Measurements from ENCODE around the gene ALOX5AP.
"Not testable (repeated sequence)": the region's sequence is repeated elsewhere in the genome, so short reads cannot be mapped to it uniquely, and the experiment has no call there.

The ALOX5AP gene

GRCh38 chr13:30742901-30743300 is 7.6 kb downstream of the ALOX5AP start:
- Histone ChIP-seq H3K4me3 (ENCODE audit: low read length) (no peak overlapping the region), H3K27me3 (ENCODE audit: control insufficient read depth, insufficient read depth, low read length) (no peaks in the 10 kb centered on the region), H3K9me3 (ENCODE audit: control insufficient read depth, low read depth, low read length) (no peaks in the 10 kb centered on the region), H3K36me3 (ENCODE audit: control insufficient read depth, low read depth, low read length) (no peaks in the 10 kb centered on the region), H3K27ac (ENCODE audit: low read length) (no peak overlapping the region), H3K9ac (ENCODE audit: low read length) (no peak overlapping the region), H3K4me1 (ENCODE audit: control insufficient read depth, low read depth, low read length) (peaks cover 3% of the 10 kb centered on the region)

- no peak overlapping the region for H3K27ac ChIP-seq (ENCODE audit: low read length)
- H3K9me3 ChIP-seq (ENCODE audit: control insufficient read depth, low read depth, low read length), result no peaks in the 10 kb centered on the region
- no peaks in the 10 kb centered on the region for H3K36me3 ChIP-seq (ENCODE audit: control insufficient read depth, low read depth, low read length)
- H3K27me3 ChIP-seq (ENCODE audit: control insufficient read depth, insufficient read depth, low read length), result no peaks in the 10 kb centered on the region
- peaks cover 3% of the 10 kb centered on the region for H3K4me1 ChIP-seq (ENCODE audit: control insufficient read depth, low read depth, low read length)
- no peak overlapping the region for H3K9ac ChIP-seq (ENCODE audit: low read length)
- no peak overlapping the region for H3K4me3 ChIP-seq (ENCODE audit: low read length)
These were observed 8.1 kb downstream of the ALOX5AP start for GRCh38 chr13:30743319-30744055.

GRCh38 chr13:30744056-30744680 is 8.8 kb downstream of the ALOX5AP start:
- Histone ChIP-seq H3K9ac (ENCODE audit: low read length) (no peak overlapping the region), H3K9me3 (ENCODE audit: control insufficient read depth, low read depth, low read length) (no peaks in the 10 kb centered on the region), H3K4me3 (ENCODE audit: low read length) (no peak overlapping the region), H3K4me1 (ENCODE audit: control insufficient read depth, low read depth, low read length) (peaks cover 3% of the 10 kb centered on the region), H3K27ac (ENCODE audit: low read length) (no peak overlapping the region), H3K36me3 (ENCODE audit: control insufficient read depth, low read depth, low read length) (no peaks in the 10 kb centered on the region), H3K27me3 (ENCODE audit: control insufficient read depth, insufficient read depth, low read length) (no peaks in the 10 kb centered on the region)

- Histone ChIP-seq H3K27me3 (ENCODE audit: control insufficient read depth, insufficient read depth, low read length) (no peaks in the 10 kb centered on the region), H3K27ac (ENCODE audit: low read length) (no peak overlapping the region), H3K36me3 (ENCODE audit: control insufficient read depth, low read depth, low read length) (no peaks in the 10 kb centered on the region), H3K4me1 (ENCODE audit: control insufficient read depth, low read depth, low read length) (peaks cover 3% of the 10 kb centered on the region), H3K9me3 (ENCODE audit: control insufficient read depth, low read depth, low read length) (no peaks in the 10 kb centered on the region), H3K9ac (ENCODE audit: low read length) (no peak overlapping the region), H3K4me3 (ENCODE audit: low read length) (no peak overlapping the region)
These were observed 9.3 kb downstream of the ALOX5AP start for GRCh38 chr13:30744681-30745077.

- H3K27me3 ChIP-seq (ENCODE audit: control insufficient read depth, insufficient read depth, low read length), result no peaks in the 10 kb centered on the region
- H3K4me3 ChIP-seq (ENCODE audit: low read length), result no peak overlapping the region
- H3K36me3 ChIP-seq (ENCODE audit: control insufficient read depth, low read depth, low read length), result no peaks in the 10 kb centered on the region
- H3K27ac ChIP-seq (ENCODE audit: low read length), result no peak overlapping the region
- H3K4me1 ChIP-seq (ENCODE audit: control insufficient read depth, low read depth, low read length), result peaks cover 3% of the 10 kb centered on the region
- no peak overlapping the region for H3K9ac ChIP-seq (ENCODE audit: low read length)
- H3K9me3 ChIP-seq (ENCODE audit: control insufficient read depth, low read depth, low read length), result no peaks in the 10 kb centered on the region
These were observed 10.8 kb downstream of the ALOX5AP start for GRCh38 chr13:30745906-30746686.

- Histone ChIP-seq H3K36me3 (ENCODE audit: control insufficient read depth, low read depth, low read length) (no peaks in the 10 kb centered on the region), H3K9ac (ENCODE audit: low read length) (no peak overlapping the region), H3K27ac (ENCODE audit: low read length) (no peak overlapping the region), H3K27me3 (ENCODE audit: control insufficient read depth, insufficient read depth, low read length) (no peaks in the 10 kb centered on the region), H3K9me3 (ENCODE audit: control insufficient read depth, low read depth, low read length) (no peaks in the 10 kb centered on the region), H3K4me1 (ENCODE audit: control insufficient read depth, low read depth, low read length) (peaks cover 3% of the 10 kb centered on the region), H3K4me3 (ENCODE audit: low read length) (no peak overlapping the region)
These were observed 11.4 kb downstream of the ALOX5AP start for GRCh38 chr13:30746791-30747190.

- H3K4me3 ChIP-seq (ENCODE audit: low read length); H3K27me3 ChIP-seq (ENCODE audit: control insufficient read depth, insufficient read depth, low read length); H3K9ac ChIP-seq (ENCODE audit: low read length); H3K9me3 ChIP-seq (ENCODE audit: control insufficient read depth, low read depth, low read length); H3K4me1 ChIP-seq (ENCODE audit: control insufficient read depth, low read depth, low read length); H3K27ac ChIP-seq (ENCODE audit: low read length); H3K36me3 ChIP-seq (ENCODE audit: control insufficient read depth, low read depth, low read length): not testable (repeated sequence)
These were observed 12.5 kb downstream of the ALOX5AP start for GRCh38 chr13:30747845-30748244.

GRCh38 chr13:30748717-30749116 is 13.4 kb downstream of the ALOX5AP start:
- peaks cover 3% of the 10 kb centered on the region for H3K4me1 ChIP-seq (ENCODE audit: control insufficient read depth, low read depth, low read length)
- no peaks in the 10 kb centered on the region for H3K36me3 ChIP-seq (ENCODE audit: control insufficient read depth, low read depth, low read length)
- H3K27me3 ChIP-seq (ENCODE audit: control insufficient read depth, insufficient read depth, low read length), result no peaks in the 10 kb centered on the region
- H3K9me3 ChIP-seq (ENCODE audit: control insufficient read depth, low read depth, low read length), result no peaks in the 10 kb centered on the region
- no peak overlapping the region for H3K4me3 ChIP-seq (ENCODE audit: low read length)
- H3K27ac ChIP-seq (ENCODE audit: low read length), result no peak overlapping the region
- H3K9ac ChIP-seq (ENCODE audit: low read length), result no peak overlapping the region

GRCh38 chr13:30750036-30750435 is 14.7 kb downstream of the ALOX5AP start:
- Histone ChIP-seq H3K9ac (ENCODE audit: low read length) (no peak overlapping the region), H3K4me1 (ENCODE audit: control insufficient read depth, low read depth, low read length) (no peaks in the 10 kb centered on the region), H3K27ac (ENCODE audit: low read length) (no peak overlapping the region), H3K36me3 (ENCODE audit: control insufficient read depth, low read depth, low read length) (no peaks in the 10 kb centered on the region), H3K9me3 (ENCODE audit: control insufficient read depth, low read depth, low read length) (no peaks in the 10 kb centered on the region), H3K27me3 (ENCODE audit: control insufficient read depth, insufficient read depth, low read length) (no peaks in the 10 kb centered on the region), H3K4me3 (ENCODE audit: low read length) (no peak overlapping the region)

- no peaks in the 10 kb centered on the region for H3K27me3 ChIP-seq (ENCODE audit: control insufficient read depth, insufficient read depth, low read length)
- no peaks in the 10 kb centered on the region for H3K9me3 ChIP-seq (ENCODE audit: control insufficient read depth, low read depth, low read length)
- H3K27ac ChIP-seq (ENCODE audit: low read length), result no peak overlapping the region
- no peaks in the 10 kb centered on the region for H3K4me1 ChIP-seq (ENCODE audit: control insufficient read depth, low read depth, low read length)
- H3K36me3 ChIP-seq (ENCODE audit: control insufficient read depth, low read depth, low read length), result no peaks in the 10 kb centered on the region
- no peak overlapping the region for H3K4me3 ChIP-seq (ENCODE audit: low read length)
- H3K9ac ChIP-seq (ENCODE audit: low read length), result no peak overlapping the region
These were observed 16.0 kb downstream of the ALOX5AP start for GRCh38 chr13:30751183-30751933.

- Histone ChIP-seq H3K27me3 (ENCODE audit: control insufficient read depth, insufficient read depth, low read length) (no peaks in the 10 kb centered on the region), H3K4me3 (ENCODE audit: low read length) (no peak overlapping the region), H3K27ac (ENCODE audit: low read length) (no peak overlapping the region), H3K9me3 (ENCODE audit: control insufficient read depth, low read depth, low read length) (no peaks in the 10 kb centered on the region), H3K4me1 (ENCODE audit: control insufficient read depth, low read depth, low read length) (no peaks in the 10 kb centered on the region), H3K36me3 (ENCODE audit: control insufficient read depth, low read depth, low read length) (no peaks in the 10 kb centered on the region), H3K9ac (ENCODE audit: low read length) (no peak overlapping the region)
These were observed 17.0 kb downstream of the ALOX5AP start for GRCh38 chr13:30752201-30752797.
